ENCODE measurements around the gene C2orf78.

- TF ChIP-seq, protein P1, sequence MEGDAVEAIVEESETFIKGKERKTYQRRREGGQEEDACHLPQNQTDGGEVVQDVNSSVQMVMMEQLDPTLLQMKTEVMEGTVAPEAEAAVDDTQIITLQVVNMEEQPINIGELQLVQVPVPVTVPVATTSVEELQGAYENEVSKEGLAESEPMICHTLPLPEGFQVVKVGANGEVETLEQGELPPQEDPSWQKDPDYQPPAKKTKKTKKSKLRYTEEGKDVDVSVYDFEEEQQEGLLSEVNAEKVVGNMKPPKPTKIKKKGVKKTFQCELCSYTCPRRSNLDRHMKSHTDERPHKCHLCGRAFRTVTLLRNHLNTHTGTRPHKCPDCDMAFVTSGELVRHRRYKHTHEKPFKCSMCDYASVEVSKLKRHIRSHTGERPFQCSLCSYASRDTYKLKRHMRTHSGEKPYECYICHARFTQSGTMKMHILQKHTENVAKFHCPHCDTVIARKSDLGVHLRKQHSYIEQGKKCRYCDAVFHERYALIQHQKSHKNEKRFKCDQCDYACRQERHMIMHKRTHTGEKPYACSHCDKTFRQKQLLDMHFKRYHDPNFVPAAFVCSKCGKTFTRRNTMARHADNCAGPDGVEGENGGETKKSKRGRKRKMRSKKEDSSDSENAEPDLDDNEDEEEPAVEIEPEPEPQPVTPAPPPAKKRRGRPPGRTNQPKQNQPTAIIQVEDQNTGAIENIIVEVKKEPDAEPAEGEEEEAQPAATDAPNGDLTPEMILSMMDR (conservative IDR thresholded peaks at IDR 0.05; ENCODE audit: low read length) = no peak
- no peak for TF ChIP-seq EZH2phosphoT487 (IDR thresholded peaks at IDR 0.05; ENCODE audit: borderline replicate concordance)
Measured at GRCh38 chr2:73811878-73812277, 27.9 kb downstream of the C2orf78 start.

All from Loucy (cell line).